ENCODE measurements around the gene PRAMEF1.
"Not testable (repeated sequence)": the region's sequence is repeated elsewhere in the genome, so short reads cannot be mapped to it uniquely, and the experiment has no call there.

PRAMEF1 gene

GRCh38 chr1:12811409-12811784 lies 20.2 kb downstream of the PRAMEF1 start:
- no peak for TF ChIP-seq CTCF (IDR thresholded peaks at IDR 0.05)
- Histone ChIP-seq H3K36me3 (ENCODE audit: control insufficient read depth, insufficient read depth, low read length) (no peaks in the 10 kb centered on the region), H3K4me3 (ENCODE audit: low read depth, low read length) (no peak overlapping the region), H3K9ac (no peak overlapping the region), H3K27me3 (ENCODE audit: control insufficient read depth, insufficient read depth, low read length) (no peaks in the 10 kb centered on the region), H3K27ac (no peak overlapping the region), H3K4me2 (ENCODE audit: low read length) (no peak overlapping the region), H3K9me3 (ENCODE audit: control insufficient read depth, low read length) (no peaks in the 10 kb centered on the region), H3K79me2 (no peaks in the 10 kb centered on the region), H2AFZ (no peak overlapping the region), H3K4me1 (no peaks in the 10 kb centered on the region)

GRCh38 chr1:12819061-12819460 lies 27.9 kb downstream of the PRAMEF1 start:
- H3K4me3 ChIP-seq (ENCODE audit: low read depth, low read length); H3K27me3 ChIP-seq (ENCODE audit: control insufficient read depth, insufficient read depth, low read length); H3K79me2 ChIP-seq; H3K36me3 ChIP-seq (ENCODE audit: control insufficient read depth, insufficient read depth, low read length); H3K9me3 ChIP-seq (ENCODE audit: control insufficient read depth, low read length); H3K4me1 ChIP-seq; H3K9ac ChIP-seq; H3K4me2 ChIP-seq (ENCODE audit: low read length); H2AFZ ChIP-seq; H3K27ac ChIP-seq: not testable (repeated sequence)

- not testable (repeated sequence) for H3K4me3 ChIP-seq (ENCODE audit: low read depth, low read length); H3K4me2 ChIP-seq (ENCODE audit: low read length); H3K27me3 ChIP-seq (ENCODE audit: control insufficient read depth, insufficient read depth, low read length); H3K9ac ChIP-seq; H3K36me3 ChIP-seq (ENCODE audit: control insufficient read depth, insufficient read depth, low read length); H2AFZ ChIP-seq; H3K4me1 ChIP-seq; H3K79me2 ChIP-seq; H3K9me3 ChIP-seq (ENCODE audit: control insufficient read depth, low read length); H3K27ac ChIP-seq
Measured at GRCh38 chr1:12831310-12831709, 40.1 kb downstream of the PRAMEF1 start, which contains the start of gene PRAMEF11. Gene PRAMEF11 (minus strand): TSS chr1:12831410. CDS start chr1:12828789, 2,621 bp downstream.

- not testable (repeated sequence) for H3K4me3 ChIP-seq (ENCODE audit: low read depth, low read length); H3K36me3 ChIP-seq (ENCODE audit: control insufficient read depth, insufficient read depth, low read length); H2AFZ ChIP-seq; H3K4me2 ChIP-seq (ENCODE audit: low read length); H3K4me1 ChIP-seq; H3K9ac ChIP-seq; H3K27me3 ChIP-seq (ENCODE audit: control insufficient read depth, insufficient read depth, low read length); H3K79me2 ChIP-seq; H3K27ac ChIP-seq; H3K9me3 ChIP-seq (ENCODE audit: control insufficient read depth, low read length)
Measured at GRCh38 chr1:12833251-12833650, 42.1 kb downstream of the PRAMEF1 start.

All from parathyroid adenoma (tissue), 2 donors.